GM19328 (cell line): Measurements from ENCODE around the gene PISD.

Experiments
- ATAC-seq: cut with Tn5 transposase; IDR thresholded peaks from one replicate; pipeline ENCODE4 v1.9.1; 2021; ENCODE audit warnings: mild to moderate bottlenecking, moderate library complexity; ENCODE audit not compliant: unreplicated experiment

The PISD gene

GRCh38 chr22:31626427-31627150, 35.4 kb downstream of the PISD start:
- no peak for ATAC-seq

DNA sequence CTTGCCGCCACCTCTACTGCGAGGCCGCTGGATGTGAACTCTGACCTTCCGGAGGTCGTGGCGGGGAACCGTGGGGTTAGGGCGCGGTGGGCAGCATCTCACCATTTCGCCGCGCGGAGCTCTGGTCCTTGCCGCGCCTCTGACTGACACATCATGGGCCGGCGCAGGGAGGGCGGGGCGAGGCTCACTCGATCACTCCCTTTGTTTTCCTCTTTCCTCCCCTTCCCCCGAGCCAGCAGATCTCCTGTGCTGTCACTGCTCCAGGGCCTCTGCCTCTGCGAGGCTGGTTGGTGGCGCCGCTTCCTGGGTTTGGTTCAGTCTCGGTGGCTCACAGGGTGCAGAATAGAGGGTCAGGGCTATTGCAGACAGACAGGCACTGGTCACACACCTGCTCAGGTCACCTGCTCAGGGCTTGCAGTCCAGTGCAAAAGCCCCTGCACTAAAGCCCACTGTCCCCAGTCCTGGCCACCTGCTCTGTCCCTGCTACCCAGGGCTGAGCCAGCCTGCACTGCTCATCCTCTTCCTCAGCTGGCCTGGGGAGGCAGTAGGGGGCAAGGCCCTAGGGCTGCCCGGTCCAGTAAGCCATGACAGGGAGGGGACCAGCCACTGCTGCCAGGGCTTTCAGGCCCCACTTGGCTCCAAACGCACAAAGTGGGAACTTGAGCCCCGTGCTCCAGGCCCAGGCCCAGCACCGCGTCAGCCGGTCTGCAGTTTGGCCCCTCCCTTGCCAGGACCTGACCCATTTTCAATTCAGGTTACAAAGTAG, 36.2 kb downstream of the PISD start:
- ATAC-seq: no peak

- no peak for ATAC-seq
These were observed 36.8 kb downstream of the PISD start for GRCh38 chr22:31625257-31625640.

GRCh38 chr22:31623592-31624304, 38.3 kb downstream of the PISD start:
- ATAC-seq: no peak

DNA sequence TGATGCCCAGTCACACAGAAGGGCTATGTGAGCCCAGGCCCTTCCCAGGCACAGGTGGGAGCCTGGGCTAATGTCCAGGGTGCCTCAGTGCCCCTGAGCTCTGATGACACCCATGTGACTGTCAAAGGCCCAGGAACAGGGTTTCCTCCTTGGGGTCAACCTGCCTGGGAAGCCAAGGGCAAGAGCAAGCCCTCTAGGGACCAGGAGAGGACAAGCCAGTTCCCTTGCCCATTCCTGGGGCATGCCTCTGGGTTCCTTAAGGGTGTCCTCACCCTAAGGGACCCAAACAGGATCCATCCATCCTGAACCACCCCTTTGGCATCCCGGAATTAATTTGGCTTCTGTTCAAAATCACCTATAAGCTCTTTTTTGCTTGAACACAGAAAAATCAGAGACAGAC, 39.0 kb downstream of the PISD start:
- ATAC-seq: no peak

DNA sequence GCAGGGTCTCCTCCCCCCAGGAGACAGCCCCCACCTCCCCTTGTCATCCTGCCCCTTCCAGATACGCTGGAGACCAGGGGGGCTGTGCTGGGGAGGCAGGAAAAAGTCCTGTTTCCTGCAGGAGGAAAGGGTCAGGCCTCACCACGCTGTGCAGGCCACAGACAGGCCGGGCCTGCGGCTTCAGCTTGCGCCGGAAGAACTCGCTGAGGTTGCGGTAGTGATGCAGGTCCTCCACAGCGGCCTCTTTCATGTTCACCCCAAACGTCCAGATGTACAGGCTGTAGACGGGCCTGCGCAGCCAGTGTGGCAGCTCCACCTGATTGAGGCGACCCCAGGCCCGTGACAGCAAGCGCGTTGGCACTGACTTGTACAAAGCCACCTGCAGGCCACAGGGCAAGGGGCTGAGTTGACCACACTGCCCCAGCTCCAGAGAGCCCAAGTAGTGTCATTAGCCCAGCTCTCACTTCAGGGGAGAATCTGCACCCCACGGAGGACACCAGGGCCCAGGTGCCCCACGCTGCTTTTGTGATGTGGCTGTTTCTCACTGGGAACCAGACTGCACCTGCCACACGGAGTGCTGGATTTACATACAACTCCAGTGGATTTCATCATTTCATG, 40.4 kb downstream of the PISD start:
- no peak for ATAC-seq

- ATAC-seq: no peak
These were observed 41.1 kb downstream of the PISD start for GRCh38 chr22:31620756-31621480.

DNA sequence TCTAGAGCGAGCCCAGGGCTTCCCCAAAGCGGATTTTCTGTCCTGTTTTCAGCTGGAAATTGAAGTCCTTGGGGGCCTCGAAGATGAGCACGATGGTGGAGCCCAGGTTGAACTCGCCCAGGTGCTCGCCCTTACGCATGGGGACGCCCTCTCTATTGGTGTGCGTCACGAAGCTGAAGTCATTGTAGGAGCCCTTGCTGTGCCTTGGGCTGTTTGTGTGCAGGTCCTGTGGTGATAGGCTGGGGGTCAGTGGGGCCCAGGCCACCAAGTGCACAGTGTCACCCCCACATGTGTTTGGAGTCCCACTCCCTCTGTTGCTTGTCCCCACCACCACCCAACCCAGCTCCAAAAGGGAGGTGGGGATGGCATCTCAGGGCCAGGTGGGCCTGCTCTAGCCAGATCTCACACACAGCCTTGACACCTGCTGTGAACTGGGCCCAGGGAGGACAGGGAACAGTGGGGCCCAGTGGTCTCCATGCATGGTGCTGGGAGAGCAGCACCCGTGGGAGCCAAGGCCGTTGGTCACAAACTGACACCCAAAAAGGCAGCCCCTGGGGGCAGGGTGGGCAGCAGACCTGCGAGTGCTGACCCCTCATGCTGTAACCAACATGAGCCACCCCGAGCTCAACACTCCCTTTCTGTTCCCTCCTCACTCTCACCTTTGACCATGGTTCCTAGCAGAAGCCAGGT, 42.3 kb downstream of the PISD start:
- no peak for ATAC-seq

GRCh38 chr22:31618471-31619176, 43.4 kb downstream of the PISD start:
- ATAC-seq: no peak

- ATAC-seq: no peak
These were observed 44.0 kb downstream of the PISD start for GRCh38 chr22:31618057-31618456.

- no peak for ATAC-seq
These were observed 45.6 kb downstream of the PISD start for GRCh38 chr22:31616315-31616980.

DNA sequence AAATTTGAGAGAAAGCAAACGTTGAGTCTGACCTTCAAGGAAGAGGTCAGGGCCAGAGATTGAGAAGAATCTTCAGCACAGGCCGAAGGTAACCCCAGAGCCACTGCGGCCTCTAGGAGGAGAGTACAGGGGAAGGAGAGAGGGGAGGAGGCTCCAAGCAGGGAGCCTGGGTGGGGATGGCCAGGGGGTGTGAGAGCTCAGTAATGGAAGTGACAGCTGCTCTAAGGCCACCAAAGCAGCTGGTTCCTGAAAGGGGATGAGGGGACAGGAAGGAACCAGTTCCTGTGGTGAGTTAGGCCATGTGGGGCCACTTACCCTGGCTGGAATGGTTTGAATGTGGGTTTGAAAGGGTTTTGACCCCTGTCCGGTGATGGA, 46.1 kb downstream of the PISD start:
- no peak for ATAC-seq

DNA sequence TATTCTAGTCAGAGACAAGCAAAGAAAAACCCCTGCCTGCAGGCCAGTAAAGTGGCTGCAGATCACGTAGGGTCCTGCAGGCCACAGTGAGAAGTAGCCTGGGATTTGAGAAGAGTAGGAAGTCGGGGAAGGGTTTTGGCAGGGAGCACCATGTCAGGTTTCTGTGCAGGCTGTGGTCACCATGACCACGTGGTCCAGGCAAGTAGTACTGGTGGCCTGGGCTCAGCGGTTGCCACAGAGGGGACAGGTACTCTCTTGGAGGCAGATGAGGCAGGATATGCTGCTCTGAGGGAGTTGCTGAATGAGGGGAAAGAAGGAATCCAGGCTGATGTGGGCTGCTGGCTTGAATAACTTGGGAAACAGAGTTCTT, 46.5 kb downstream of the PISD start:
- ATAC-seq: no peak

DNA sequence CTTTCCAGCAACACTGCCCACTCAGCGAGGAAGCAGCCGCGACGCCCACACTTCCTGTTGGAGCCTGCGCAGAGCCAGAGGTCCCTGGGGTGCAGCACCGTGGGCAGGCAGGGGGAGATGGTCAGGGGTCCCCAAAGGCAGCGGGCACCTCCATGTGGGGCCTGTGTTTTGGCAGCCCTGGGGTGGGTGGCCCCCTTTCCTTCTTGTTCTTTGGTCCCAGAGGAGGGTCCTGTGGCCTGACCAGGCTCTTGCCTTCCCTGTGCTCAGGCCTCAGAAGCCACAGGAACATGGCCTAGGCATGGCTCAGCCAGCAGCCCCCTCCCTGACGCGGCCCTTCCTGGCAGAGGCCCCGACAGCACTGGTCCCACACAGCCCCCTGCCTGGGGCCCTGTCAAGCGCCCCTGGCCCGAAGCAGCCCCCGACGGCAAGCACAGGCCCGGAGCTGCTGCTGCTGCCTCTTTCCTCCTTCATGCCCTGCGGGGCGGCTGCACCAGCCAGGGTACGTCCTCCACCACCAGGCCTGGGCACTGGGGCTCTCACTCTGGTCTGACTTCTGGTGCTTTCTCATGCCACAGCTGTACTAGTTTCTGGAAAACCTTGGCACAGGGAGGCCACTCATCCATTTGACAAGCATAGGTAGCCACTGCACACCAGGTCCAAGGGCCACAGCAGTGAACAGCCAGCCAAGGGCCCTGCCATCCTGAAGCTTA, 47.1 kb downstream of the PISD start:
- no peak for ATAC-seq

DNA sequence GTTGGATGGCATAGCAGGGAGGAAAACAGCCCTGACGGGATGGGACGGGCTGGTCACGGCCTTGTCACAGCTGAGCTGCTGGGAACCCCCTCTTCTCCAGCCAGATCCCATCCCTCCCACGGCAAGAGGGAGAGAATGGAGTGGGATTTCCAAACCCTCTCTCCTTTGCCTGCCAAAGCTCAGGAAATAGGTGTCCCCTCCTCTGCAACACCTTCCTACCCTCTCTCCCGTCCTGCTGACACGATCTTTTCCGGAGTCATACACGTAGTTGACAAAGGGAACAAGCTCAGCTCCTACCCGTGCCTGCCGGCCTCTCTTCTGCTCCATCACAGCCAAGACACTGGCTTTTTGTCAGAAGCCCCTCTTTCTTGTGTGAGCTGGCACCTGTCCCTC, 48.1 kb downstream of the PISD start:
- ATAC-seq: no peak

- ATAC-seq: no peak
These were observed 48.6 kb downstream of the PISD start for GRCh38 chr22:31613286-31613903.

DNA sequence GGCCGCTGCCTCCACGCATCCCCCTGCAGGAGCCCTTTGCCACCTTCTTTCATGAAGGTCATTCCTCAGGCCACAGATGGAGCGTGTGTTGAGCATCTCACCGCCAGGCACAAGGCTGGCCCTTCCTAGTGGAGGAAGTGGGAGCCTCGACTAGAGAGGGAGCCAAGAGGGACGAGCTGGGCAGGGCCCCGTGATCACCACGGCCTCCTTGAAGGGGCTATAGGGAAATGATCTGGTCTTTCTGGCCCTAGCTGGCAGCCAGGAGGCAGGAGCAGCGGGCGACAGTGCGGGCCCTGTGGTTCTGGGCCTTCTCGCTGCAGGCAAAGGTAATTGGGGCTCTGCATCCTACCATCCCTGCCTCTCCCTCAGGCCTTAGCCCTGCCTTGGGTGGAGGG, 49.1 kb downstream of the PISD start:
- no peak for ATAC-seq
